PC-9 (cell line): ENCODE measurements around the gene MTUS2.

Experiments
- EZH2 ChIP-seq: fragments of 200-600 bp; sonication (generic); IDR thresholded peaks from 2 replicates; pipeline ENCODE4 v1.8.0; 2017; ENCODE audit warnings: antibody characterized with exemption, low read depth
- TF ChIP-seq, protein P1 (sequence below): fragments of 200-600 bp; sonication (generic); conservative IDR thresholded peaks from 2 replicates; pipeline ENCODE4 v1.6.1; 2017; ENCODE audit warnings: mixed run types, antibody characterized with exemption, mild to moderate bottlenecking, moderate library complexity

DNA sequence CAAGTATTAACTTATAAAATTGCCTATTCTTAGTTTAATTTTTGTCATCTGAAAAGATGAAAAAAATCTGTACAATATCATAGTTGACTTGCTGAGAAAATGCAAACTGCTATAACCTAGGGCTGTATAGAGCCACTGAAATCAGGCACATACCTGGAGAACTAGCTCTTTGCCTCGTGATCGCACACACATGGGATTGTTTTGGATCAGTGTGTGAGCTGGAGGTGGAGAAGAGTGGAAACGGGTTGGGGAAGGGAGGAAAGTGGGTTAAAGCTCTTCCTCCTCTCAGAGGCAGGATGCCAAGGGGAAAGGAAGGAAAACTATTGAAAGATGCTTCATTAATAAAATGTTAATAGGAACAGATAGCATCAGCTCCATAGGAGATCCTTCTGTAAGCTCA lies 2.7 kb downstream of the MTUS2 start:
- no peak for TF ChIP-seq EZH2
- TF ChIP-seq, protein P1, sequence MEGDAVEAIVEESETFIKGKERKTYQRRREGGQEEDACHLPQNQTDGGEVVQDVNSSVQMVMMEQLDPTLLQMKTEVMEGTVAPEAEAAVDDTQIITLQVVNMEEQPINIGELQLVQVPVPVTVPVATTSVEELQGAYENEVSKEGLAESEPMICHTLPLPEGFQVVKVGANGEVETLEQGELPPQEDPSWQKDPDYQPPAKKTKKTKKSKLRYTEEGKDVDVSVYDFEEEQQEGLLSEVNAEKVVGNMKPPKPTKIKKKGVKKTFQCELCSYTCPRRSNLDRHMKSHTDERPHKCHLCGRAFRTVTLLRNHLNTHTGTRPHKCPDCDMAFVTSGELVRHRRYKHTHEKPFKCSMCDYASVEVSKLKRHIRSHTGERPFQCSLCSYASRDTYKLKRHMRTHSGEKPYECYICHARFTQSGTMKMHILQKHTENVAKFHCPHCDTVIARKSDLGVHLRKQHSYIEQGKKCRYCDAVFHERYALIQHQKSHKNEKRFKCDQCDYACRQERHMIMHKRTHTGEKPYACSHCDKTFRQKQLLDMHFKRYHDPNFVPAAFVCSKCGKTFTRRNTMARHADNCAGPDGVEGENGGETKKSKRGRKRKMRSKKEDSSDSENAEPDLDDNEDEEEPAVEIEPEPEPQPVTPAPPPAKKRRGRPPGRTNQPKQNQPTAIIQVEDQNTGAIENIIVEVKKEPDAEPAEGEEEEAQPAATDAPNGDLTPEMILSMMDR, result no peak
